NCI-H748 (cell line): ENCODE data around the gene KRT71.
"Not testable (repeated sequence)": the region's sequence is repeated elsewhere in the genome, so short reads cannot be mapped to it uniquely, and the experiment has no call there.

Experiments
- DNase-seq: peaks from one replicate; lab custom pipeline; 2025; ENCODE audit not compliant: unreplicated experiment; lab: John Stamatoyannopoulos, UW

KRT71 gene

DNA sequence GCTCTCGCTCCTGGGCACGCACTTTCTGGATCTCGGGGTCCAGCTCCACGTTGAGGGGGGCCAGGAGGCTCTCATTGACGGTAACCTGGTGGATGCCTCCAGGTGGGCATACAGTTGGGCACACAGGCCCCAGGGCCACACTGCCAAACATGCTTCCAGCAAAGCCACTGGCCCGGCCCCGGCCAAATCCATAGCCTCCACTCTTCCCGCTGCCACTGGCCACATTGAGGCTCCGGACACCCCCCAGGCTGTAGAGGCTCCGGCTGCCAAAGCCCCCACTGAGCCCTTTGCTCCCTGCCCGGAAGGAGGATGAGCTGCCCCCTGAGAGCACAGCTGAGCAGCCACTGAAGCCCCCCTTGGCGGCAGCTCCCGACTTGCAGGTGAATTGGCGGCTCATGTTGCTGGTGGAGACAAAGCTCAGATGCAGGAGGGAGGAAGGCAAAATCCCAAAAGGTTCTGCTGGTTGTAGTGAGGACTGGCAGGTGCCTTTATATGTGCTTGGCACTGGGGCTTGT, at the start of gene KRT71:
TSS of gene KRT71 (minus strand) at position 465 of the 515 bp plus-strand sequence. CDS start at position 397, 68 bp downstream.
- no peak for DNase-seq

DNA sequence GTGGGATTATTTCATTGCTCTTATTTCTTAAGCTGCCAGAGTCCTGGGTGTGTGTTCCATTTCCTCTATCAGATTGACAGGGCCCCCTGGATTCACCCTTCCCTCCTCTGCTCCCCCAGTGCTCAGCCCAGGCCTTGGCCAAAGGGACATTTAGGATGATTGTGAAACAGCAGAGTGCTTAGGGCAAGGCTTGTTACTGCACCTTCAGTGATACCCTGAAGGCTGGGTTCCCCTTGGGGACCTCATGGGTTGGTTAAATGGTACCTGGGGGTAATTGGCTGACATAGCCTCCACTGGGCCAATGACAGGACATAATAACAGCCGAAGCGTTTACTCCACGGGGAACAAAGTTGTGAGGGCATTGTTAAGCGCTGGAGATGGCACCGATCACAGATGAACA, 49.6 kb upstream of the KRT71 start:
- no peak for DNase-seq

DNA sequence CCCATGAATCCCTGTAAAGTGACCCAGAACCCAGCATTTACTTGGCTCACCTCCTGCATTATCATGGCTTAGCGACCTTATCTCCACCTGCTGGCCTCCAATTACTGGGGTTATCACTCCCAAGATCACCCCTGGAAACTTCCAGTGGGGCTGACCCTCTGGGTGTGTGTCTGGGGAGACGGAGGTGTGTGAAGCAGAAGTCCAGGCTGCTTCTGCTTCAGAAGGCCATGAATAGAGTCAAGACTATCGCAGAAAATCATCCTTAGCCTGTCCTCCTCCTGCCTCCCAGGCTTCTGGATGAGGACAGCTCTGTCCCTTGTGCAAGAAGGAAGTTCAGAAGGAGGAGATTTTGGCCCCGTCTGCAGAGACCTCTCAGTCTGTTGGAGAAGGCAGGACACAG, 48.7 kb upstream of the KRT71 start:
- DNase-seq: no peak

DNA sequence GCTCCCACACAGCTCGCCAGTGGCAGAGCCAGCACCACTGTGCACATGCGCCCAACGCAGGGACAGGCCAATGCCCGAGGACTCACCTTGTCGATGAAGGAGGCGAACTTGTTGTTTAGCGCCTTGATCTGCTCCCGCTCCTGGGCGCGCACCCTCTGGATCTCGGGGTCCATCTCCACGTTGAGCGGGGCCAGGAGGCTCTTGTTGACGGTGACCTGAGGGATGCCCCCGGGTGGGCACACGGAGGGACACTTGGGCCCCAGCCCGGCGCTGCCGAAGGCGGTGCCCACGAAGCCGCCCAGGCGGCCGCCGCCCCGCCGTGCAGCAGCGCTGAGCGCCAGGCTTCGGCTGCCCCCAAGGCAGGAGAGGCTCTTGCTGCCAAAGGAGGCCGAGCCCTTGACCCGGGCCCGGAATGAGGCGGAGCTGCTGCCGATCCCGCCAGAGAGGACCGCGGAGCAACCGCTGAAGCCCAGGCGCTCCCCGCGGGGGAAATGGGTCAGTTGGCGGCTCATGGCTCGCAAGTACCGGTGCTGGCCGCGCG, 48.1 kb upstream of the KRT71 start, which contains the start of gene KRT72:
TSS of gene KRT72 (minus strand) at position 523 of the 541 bp plus-strand sequence. CDS start at position 512, 11 bp downstream.
- DNase-seq: no peak

DNA sequence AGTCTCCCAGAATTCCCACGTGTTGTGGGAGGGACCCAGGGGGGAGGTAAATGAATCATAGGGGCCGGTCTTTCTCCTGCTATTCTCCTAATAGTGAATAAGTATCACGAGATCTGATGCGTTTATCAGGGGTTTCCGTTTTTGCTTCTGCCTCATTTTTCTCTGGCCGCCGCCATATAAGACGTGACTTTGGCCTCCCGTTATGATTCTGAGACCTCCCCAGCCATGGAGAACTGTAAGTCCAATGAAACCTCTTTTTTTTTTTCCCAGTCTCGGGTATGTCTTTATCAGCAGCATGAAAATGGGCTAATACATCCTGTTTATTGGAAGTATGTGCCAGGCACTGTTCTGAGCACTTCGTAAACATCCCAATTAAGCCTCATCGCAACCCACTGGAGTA, 47.5 kb upstream of the KRT71 start:
- no peak for DNase-seq

DNA sequence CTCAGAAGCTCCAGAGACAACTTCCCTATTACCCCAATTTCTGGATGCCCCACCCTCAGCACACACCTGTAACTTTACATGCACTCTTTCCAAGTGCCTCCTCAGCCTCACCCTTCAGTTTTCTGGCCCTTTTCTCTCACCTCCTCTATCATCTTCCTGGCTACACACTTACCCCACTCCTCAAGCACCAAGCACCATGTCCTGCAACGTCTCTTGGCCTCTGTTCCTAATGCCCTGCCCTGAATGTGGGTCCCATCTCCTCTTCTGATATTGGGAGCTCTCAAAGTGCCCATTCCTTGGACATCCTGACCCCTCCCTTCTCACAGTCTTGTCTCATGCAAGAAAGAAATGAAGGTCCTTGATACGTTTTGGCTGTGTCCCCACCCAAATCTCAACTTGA, 47.1 kb upstream of the KRT71 start:
- DNase-seq: no peak

DNA sequence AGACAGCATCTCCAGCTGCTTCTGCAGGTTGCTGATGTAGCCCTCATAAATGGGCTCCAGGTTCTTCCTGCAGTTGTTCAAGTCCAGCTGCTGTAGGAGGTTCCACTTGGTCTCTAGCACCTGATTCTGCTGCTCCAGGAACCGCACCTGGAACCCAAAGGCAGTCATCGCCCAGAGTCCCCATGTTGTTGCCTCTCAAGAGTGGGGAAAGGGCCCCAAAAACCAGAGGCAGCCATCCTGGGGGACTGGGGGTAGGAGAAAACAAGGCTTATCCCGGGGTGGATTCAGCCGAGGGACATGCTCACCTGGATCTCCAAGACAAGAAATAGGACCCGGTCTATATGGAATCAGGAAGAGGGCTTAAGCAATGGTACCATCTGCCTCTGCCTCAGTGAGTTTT, 46.0 kb upstream of the KRT71 start:
- DNase-seq: no peak

DNA sequence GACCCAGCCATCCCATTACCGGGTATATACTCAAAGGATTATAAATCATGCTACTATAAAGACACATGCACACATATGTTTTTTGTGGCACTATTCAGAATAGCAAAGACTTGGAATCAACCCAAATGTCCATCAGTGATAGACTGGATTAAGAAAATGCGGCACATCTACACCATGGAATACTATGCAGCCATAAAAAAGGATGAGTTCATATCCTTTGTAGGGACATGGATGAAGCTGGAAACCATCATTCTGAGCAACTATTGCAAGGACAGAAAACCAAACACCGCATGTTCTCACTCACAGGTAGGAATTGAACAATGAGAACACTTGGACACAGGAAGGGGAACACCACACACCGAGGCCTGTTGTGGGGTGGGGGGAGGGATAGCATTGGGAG, 41.3 kb upstream of the KRT71 start:
- DNase-seq: not testable (repeated sequence)

DNA sequence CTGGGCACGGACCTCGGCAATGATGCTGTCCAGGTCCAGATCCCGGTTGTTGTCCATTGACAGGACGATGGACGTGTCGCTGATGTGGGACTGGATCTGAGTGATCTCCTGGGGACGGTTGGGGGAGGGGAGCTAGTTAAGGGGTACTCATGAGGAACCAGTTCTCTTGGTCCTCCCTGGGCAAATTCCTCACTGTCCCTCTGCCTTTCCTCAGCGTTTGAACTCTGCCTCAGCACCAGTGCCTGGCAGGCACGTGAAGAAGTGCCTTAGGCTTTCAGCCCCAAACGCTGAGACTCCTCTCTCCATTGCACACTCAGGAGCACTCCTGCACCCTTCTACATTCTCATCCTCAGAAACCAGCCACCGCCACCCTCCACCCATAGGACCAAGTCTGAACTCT, 38.6 kb upstream of the KRT71 start:
- DNase-seq: no peak

DNA sequence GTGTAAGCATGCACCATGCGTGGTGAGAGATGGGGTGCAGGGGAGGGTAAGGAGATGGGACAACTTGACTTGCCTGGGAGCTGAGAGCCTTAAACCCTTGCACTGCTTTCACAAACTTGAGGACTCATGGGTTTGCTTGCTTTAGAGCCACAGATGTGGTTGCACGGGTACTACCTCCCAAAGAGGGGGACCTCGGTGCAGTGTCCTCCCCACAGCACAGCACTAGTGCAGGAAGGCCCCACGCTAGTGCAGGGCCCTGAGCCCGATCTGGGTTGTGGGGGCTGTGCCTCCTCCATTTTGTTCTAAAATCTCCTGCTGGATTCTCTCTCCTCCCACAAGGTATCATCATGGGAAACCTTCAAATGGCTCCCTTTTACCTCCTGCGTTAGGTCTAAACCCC, 37.1 kb upstream of the KRT71 start:
- no peak for DNase-seq

DNA sequence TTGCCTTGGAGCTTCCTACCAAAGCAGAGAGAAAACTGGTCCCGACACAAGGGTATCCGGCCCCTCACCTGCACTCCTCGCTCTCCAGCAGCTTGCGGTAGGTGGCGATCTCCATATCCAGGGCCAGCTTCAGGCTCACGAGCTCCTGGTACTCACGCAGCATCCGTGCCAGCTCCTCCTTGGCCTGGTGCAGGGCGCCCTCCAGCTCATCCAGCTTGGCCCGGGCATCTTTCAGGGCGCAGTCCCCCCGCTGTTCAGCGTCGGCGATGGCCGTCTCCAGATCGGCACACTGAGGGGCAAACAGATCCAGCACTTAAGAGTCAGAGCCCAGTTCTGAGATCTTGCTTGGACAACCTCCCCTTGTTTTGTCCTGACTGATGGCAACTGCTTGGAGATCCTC, 34.6 kb upstream of the KRT71 start:
- no peak for DNase-seq

DNA sequence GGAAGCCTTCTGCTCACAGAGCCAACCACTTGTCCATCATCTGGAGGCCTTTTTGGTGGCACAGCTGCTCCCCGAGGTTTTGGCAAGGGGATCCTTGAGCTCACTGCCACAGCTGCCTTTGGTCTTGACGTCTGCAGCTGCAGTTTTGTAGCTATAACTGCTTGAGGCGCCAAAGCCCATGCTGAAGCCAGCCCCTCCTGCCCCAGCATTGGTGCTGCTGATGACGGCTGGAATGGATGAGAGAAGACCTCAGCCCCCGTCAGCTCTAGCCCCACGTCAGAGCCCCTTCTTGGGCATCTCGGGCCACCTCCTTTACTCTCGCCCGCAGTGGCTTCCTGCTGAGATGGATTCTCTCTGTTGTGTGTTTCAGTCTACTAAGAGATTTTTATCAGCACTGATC, 33.0 kb upstream of the KRT71 start:
- DNase-seq: no peak

DNA sequence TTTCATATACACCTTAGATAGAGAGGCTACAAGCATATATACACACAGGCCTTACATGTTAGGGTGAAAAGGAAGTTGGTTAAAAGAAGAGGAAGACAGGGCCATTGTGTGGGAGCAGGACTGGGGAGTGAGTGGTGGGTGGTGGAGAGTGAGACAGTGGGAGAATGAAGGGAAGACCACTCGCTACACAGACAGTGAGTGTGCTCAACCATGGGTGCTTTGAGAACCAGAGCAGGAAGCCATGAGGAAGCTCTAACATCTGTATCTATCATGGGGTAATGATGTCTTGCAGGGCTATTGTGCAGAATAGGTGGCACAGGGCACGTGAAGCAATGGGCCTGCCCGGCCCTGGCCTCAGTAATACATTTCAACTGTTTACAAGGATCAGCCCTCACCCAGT, 32.1 kb upstream of the KRT71 start:
- DNase-seq: no peak

DNA sequence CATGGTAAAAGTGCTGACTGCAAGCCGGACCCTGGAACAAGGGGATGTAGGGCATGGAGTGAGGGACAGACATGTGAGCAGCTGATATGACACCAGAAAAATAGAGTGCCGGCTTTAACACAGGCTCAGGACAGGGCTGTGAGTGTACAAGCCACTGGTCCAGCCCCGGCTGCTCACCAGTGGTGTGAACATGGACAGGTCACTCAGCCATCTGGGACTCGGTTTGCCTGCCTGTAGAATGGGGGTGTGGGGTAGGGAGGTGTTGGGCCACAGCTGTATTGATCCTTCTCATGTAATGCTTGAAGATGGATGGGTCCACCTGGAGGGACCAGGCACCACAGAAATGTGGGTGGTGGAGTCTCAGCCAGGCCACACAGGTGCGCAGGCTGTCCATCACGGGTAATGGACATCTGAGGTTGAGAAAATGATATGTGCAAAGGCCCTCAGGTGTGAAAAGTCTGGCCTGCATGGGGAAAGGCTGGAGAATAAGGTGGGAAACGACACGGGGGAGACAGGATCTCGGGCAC, 31.3 kb upstream of the KRT71 start:
- no peak for DNase-seq

DNA sequence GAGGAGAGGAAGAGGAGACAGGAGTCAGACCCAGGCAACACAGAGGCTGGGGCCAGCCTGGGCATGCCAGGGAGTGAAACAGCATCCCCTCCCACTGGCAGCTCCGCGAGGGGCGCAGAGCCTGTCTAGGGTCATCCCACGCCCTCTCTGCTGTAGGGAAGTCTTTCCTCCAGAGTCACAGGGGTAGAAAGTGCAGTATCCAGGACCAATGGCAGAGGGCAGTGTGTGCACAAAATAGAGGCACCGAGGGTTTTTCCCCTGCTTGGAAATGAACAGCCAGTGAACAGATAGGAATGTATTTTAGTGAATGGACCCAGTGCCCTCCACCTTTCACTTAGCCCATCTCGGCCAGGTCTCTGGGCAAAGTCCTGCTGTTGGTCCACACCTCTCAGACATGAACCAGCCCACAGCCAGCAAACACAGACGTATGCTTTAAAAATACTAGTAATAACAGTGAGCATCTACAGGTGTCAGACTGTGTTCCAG, 30.1 kb upstream of the KRT71 start:
- peak; percentile 76 for DNase-seq

DNA sequence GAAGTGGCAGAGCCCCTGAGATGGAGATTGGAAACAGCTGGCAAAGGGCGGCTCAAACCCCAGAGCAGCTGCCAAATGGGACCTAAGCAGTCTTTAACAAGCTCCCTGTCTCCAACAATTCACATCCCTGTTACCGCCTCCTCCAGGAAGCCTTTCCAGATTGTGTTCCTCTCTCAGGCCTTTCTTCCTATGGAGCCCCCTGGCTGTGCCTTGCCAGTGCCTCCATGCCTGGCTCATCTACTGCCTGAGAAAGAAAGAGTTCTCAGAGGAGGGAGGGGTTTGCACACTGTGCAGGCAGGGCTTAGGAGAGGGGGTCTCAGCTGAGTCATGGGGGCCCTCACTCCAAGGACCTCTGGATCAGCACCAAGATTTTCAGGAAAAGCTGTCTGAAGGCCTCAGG, 29.5 kb upstream of the KRT71 start:
- DNase-seq: no peak

DNA sequence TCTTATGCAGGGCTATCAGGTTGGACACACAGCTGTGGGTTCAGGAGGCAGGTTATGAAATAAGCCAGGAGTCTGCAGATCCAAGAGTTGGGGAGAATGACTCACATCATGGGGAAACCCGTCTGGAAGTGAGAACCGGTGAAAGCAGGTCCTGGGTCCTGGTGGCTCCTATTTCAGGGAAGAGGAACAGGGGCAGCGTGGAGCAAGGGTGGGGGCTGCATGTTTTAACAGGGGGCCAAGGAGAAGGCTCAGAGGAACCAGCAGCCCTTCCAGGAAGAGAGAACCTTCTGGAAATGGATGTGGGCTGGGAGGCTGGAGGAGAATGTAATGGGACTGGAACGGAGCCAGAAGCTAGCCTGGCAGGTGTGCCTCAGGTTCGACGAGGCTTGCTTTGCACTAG, 28.5 kb upstream of the KRT71 start:
- DNase-seq: peak; percentile 29

DNA sequence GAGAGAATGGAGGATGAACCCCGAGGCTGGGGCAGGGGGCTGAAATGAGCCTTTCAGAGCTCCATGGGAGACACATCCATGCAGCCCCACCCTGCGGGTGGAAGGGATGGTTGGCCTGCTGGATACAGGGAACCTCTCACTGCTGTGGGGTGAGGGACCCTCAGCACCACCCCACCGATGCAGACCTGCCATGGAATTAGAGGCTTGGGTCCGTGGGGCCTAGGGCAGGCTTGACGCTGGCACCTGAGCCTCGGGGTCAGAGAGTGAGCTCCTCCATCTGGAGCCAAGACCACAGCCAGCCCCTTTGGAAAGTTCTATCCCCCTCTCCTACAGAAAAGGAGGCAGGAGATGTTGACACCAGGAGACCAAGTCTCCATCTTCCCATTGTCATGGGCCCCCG, 28.1 kb upstream of the KRT71 start:
- DNase-seq: no peak

DNA sequence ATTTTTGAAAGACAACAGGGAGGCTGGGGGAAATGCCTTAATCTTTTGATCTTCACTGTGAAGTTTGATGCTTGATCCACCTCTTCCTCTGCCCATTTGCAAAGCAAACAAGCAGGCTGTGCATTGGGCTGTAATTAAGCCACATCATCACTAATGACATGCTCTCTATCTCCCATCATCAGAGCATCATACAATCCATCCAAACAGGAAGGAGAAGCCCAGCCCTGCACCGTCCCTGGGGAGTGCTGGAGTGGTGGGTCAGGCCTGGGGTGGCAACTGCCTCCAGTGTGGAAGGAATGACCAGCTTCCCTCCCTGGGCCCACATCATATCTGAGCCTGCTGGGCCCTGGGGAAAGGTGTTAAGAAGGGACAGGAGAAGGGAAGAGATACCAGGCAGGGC, 27.6 kb upstream of the KRT71 start:
- DNase-seq: peak; percentile 79

DNA sequence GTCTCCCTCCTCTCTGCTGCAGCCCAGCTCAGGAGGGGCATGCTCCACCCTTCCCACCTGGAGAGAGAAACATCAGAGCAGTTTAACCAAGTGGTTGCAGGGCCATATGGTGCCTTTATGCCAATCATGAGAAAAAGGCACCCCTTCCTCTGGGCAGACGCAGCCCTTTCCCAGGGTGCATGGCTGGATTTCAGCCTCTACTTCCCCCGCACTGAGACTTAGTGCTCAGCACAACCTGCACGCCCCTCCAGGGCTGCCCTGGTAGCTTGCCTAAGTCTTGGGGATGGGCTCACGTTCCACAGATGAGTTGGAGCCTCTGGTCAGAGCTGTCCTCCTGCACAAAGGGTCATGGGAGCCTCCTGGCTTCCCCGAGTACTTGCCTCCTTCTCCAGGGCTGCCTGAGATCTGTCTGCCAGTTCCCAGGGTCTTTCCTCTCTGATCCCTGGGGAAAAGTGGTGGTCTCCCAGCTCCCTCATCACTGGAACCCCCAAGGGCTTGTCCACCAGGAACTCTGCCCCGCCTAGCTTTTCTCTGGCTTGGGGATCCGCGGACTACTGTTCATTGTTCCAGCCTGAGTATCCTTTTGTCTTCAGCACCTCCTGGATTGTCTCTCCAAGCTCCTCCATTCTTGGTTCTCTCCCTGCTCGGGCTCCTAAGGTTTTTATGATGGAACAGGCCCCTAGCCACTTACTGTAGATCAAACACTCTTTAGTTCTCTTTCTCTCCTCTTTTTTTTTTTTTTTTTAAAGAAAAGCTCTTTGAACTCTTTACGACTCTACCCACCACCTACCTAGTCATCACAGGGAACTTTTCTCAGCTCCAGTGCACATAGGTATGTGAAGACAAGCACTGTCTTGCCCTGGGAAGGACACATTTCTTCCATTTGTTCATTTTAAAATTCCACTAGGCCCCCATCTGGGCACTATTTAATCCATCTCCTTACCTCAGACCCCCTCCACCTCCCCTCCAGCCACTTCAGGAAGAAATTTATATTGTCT, 26.8 kb upstream of the KRT71 start:
- no peak for DNase-seq

DNA sequence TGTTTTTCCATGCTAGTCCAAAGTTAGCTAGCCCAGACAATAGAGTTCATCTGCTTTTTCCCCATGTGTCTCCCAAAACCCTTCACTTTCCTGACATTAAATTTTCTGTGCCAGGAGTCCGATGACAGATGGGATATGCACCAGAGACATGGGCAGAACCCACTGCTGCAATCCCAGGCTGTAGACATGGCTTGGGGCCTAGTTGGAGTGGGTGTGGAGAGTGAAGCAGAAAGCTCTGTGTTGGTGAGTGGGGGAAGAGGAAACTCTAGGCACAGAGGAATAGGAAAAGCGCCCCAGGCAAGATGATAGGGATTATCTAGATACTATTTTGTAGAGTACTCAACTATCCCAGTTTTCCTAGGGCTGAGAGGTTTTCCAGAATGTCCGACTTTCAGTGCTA, 25.5 kb upstream of the KRT71 start:
- no peak for DNase-seq

DNA sequence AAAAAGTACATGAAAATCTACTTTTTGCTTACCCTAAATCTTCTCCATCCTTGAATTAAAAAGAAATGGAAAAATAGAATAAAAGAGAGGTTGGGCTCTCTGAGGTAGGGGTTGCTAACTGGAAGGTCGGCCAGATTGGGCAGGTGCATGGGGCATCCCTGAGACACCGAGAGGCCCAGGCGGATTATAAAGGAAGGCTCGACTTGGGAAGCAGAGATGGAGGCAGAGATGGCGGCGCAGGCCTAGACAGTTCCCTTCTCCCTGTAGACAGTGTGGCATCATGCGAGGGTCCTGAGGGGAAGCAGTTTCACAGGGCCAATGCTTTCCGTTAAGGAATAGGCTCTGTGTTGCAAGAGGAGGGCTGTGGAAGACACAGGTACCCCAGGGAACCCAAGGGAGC, 24.4 kb upstream of the KRT71 start:
- DNase-seq: no peak
